Measurements from ENCODE around the gene PIH1D2.

- no peak for TF ChIP-seq TARDBP (IDR thresholded peaks at IDR 0.05)
- TF ChIP-seq PKNOX1 (IDR thresholded peaks at IDR 0.05): no peak
- no peak for TF ChIP-seq FOXM1 (IDR thresholded peaks at IDR 0.05; ENCODE audit: borderline replicate concordance)
- TF ChIP-seq LEF1 (IDR thresholded peaks at IDR 0.05; ENCODE audit: borderline replicate concordance): no peak
- no peak for TF ChIP-seq FOXA1 (IDR thresholded peaks at IDR 0.05)
- no peak for TF ChIP-seq ELF4 (IDR thresholded peaks at IDR 0.05)
- no peak for TF ChIP-seq SP1 (IDR thresholded peaks at IDR 0.05)
These were observed 50.7 kb downstream of the PIH1D2 start for GRCh38 chr11:112023104-112023503.
